ENCODE results near the gene SMTN. TPM values are rescaled to one million over a fixed set of nuclear protein-coding genes. Genes with fewer than 3 reads are reported as not detected.

The SMTN gene
- 1 to 10 TPM; 1.6 to 1.7 TPM for total RNA-seq
- polyA plus RNA-seq: under 1 TPM; 0.34 to 0.78 TPM

DNA sequence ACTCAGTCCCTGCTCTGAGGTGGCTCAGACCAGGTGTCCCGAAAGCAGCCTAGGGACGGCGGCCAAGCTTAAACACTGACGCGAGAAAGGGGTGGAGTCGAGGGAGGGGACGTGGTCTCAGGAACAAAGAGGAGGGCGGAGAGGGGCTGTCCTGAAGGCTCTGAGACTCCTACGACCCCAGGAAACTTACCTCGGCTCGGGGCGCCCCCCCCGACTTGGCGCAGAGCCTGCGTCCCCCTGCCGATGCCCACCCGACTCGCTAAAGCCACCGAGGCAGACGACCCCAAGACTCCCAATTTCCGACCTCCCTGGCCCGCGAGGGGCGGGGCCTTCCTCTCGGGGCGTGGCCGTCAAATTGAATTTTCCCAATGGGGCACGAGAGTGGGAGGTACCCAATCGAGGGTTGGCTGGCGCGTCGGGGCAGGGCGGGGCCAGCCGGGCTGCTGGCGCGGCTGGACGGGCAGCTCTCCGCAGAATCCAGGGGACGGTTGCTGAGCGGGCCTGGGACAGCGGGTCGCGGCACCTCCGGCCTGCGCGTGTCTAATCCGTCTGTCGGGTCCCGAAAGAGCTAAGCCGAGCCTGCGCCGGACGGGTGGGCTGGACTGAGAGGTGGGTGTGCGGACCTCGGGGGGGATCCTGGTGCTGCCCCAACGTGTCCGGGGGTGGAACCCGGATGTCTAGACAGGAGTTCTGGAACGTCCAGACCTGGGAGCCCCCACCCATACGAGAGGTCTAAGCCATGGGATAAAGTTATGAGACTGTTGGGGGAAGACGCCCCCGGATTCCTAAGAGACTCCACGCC, at the start of gene SMTN:
SMTN (plus strand) TSS at position 471 of the 802 bp plus-strand sequence. CDS start 1,941 bp downstream, outside the sequence.
- CTCF ChIA-PET (ENCODE audit: partially characterized antibody): interaction anchor here (4.6 kb wide), 1 partner anchor 160 kb away, joined by 42 read pairs; no protein-coding TSS in a partner anchor
- Mint-ChIP-seq H3K36me3 (no peaks in the 10 kb centered on the region), H3K4me3 (peak within 1 kb of the TSS; percentile 85 to 92 (median 90)), H3K27me3 (no peaks in the 10 kb centered on the region), H3K4me1 (peaks cover 18 to 40% (median 28%) of the 10 kb centered on the region in 4 donors), H3K9me3 (no peaks in the 10 kb centered on the region), H3K27ac (peak within 1 kb of the TSS; percentile 52 to 87 (median 73))
- peaks cover 43% of the 10 kb centered on the region for H3K4me1 ChIP-seq (ENCODE audit: insufficient read depth, low read length)
- no peaks in the 10 kb centered on the region for H3K9me3 ChIP-seq (ENCODE audit: control insufficient read depth in 1 of 2, low read length in 2 of 2)
- H3K27ac ChIP-seq (ENCODE audit: low read depth, low read length): peak within 1 kb of the TSS; percentile 25
- H3K36me3 ChIP-seq (ENCODE audit: insufficient read depth, low read length): no peaks in the 10 kb centered on the region
- POLR2A ChIA-PET (ENCODE audit: partially characterized antibody): interaction anchor here (0.9 to 2.4 kb wide), 8 partner anchors 12 to 446 kb away, joined by 3 to 12 read pairs (median 3); partner anchors contain the start of genes MORC2, SELENOM and TUG1
- peak; percentile 82 to 86 (median 84) for DNase-seq
- intact Hi-C loops (cut with micrococcal nuclease): loop anchor here (1.0 kb wide), 1 partner anchor 112 kb away; the partner anchor contains the start of gene TUG1
- no peaks in the 10 kb centered on the region for H3K27me3 ChIP-seq (ENCODE audit: insufficient read depth, low read length)
- peak within 1 kb of the TSS; percentile 0 to 71 for H3K4me3 ChIP-seq (ENCODE audit: low read length in 2 of 2)

DNA sequence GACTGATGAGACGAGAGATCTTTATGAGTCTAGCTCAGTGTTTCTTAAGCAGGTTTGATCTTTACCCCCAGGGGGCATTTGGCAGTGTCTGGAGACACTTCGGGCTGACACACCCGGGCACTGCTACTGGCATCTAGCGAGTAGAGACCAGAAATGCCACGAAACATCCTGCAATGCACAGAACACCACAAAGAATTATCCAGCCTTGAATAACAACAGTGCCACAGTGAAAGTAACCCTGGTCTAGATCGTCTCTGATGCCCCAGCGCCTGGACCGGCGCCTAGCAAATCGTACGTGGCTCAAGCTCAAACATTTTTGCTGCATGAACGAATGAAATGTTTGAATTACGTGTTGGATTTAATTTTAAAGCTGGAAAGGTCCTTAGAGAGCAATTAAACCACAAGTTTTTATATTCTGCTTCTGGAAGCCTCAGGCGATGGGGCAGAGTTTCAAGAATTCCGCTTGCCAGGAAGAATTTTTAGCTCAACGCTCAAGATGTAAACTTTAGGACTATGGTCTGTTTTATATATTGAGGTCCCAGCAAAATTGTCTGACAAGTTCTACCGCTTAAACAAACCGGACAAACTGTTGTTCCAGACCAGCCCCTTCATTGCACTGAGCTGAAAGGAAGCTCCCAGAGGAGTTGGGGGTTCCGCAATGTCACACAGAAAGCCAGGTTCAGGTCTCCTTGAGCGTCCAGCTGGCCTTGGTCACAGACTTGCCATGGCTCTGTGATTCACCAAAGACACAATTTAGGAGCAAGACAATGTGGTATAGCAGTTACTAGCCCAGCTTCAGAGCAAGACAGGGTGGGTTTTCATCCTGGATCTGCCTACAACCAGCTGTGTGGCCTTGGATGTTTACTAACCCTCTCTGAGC, 44.2 kb upstream of the SMTN start:
- Histone ChIP-seq H3K27ac (ENCODE audit: low read depth, low read length) (no peak overlapping the region), H3K4me1 (ENCODE audit: insufficient read depth, low read length) (no peaks in the 10 kb centered on the region), H3K36me3 (ENCODE audit: insufficient read depth, low read length) (no peaks in the 10 kb centered on the region), H3K4me3 (ENCODE audit: low read length in 2 of 2) (no peak overlapping the region), H3K27me3 (ENCODE audit: insufficient read depth, low read length) (no peaks in the 10 kb centered on the region), H3K9me3 (ENCODE audit: control insufficient read depth in 1 of 2, low read length in 2 of 2) (no peaks in the 10 kb centered on the region)
- Mint-ChIP-seq H3K36me3 (no peaks in the 10 kb centered on the region), H3K27ac (no peak overlapping the region), H3K9me3 (no peaks in the 10 kb centered on the region), H3K4me1 (no peaks in the 10 kb centered on the region), H3K27me3 (no peaks in the 10 kb centered on the region), H3K4me3 (no peak overlapping the region)
- ChIA-PET CTCF (ENCODE audit: partially characterized antibody) (no interaction called here), POLR2A (ENCODE audit: partially characterized antibody) (no interaction called here)
- intact Hi-C loops (cut with micrococcal nuclease): no loop called here
- no peak for DNase-seq

DNA sequence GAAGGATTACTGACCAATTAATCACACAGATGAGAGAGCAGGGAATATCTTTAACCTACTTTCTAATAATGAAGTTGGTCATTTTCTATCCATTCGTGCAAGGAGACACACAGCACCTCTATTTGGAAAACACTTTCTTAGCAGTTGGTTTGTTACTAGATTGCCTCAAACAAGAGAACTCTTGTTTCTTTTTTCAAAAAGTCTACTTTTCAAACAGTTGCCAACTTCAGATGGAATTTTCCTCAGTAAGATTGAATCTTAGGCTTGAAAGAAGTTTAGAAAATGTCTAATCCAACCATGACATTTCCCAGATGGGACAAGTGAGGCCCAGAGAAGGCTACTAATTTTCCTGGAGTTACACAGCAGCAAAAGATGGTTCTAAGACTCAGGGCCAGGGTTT, 42.4 kb upstream of the SMTN start:
- intact Hi-C loops (cut with micrococcal nuclease): no loop called here
- no peak overlapping the region for H3K4me3 Mint-ChIP-seq
- H3K36me3 ChIP-seq (ENCODE audit: insufficient read depth, low read length): no peaks in the 10 kb centered on the region
- H3K9me3 ChIP-seq (ENCODE audit: control insufficient read depth in 1 of 2, low read length in 2 of 2): no peaks in the 10 kb centered on the region
- H3K36me3 Mint-ChIP-seq: no peaks in the 10 kb centered on the region
- no peaks in the 10 kb centered on the region for H3K4me1 ChIP-seq (ENCODE audit: insufficient read depth, low read length)
- H3K27me3 ChIP-seq (ENCODE audit: insufficient read depth, low read length): no peaks in the 10 kb centered on the region
- no peak overlapping the region for H3K27ac Mint-ChIP-seq
- H3K27me3 Mint-ChIP-seq: peaks cover 1 to 3% of the 10 kb centered on the region in 2 donors
- H3K9me3 Mint-ChIP-seq: no peaks in the 10 kb centered on the region
- H3K27ac ChIP-seq (ENCODE audit: low read depth, low read length): no peak overlapping the region
- ChIA-PET POLR2A (ENCODE audit: partially characterized antibody) (no interaction called here), CTCF (ENCODE audit: partially characterized antibody) (interaction anchor here (0.6 kb wide), 1 partner anchor 119 kb away, joined by 3 read pairs; no protein-coding TSS in a partner anchor)
- no peak for DNase-seq
- no peak overlapping the region for H3K4me3 ChIP-seq (ENCODE audit: low read length in 2 of 2)
- H3K4me1 Mint-ChIP-seq: no peaks in the 10 kb centered on the region

DNA sequence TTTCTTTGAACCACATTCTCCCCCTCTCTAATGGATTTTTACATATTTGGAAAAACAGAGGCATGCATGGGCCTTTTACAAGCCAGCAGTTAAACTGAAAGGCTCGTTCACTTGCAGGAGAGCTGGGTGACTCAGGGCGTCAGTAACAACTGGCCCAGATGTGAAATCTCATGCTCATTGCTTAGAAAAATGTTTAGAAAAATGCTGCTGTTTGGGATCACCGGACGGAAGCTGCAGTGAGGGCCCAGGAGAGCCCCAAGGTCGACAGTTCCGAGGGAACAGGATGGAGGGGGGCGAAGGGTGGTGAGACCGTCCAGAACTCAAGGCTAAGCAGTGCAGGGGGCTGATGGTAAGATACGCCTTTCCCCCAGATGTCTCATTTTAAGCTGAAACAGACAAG, 41.7 kb upstream of the SMTN start:
- Histone ChIP-seq H3K9me3 (ENCODE audit: control insufficient read depth in 1 of 2, low read length in 2 of 2) (no peaks in the 10 kb centered on the region), H3K4me3 (ENCODE audit: low read length in 2 of 2) (no peak overlapping the region), H3K27me3 (ENCODE audit: insufficient read depth, low read length) (no peaks in the 10 kb centered on the region), H3K27ac (ENCODE audit: low read depth, low read length) (no peak overlapping the region), H3K36me3 (ENCODE audit: insufficient read depth, low read length) (no peaks in the 10 kb centered on the region), H3K4me1 (ENCODE audit: insufficient read depth, low read length) (no peaks in the 10 kb centered on the region)
- Mint-ChIP-seq H3K36me3 (no peaks in the 10 kb centered on the region), H3K27ac (no peak overlapping the region), H3K27me3 (peaks cover 1 to 5% of the 10 kb centered on the region in 2 donors), H3K4me1 (no peaks in the 10 kb centered on the region), H3K4me3 (no peak overlapping the region), H3K9me3 (no peaks in the 10 kb centered on the region)
- no peak for DNase-seq
- intact Hi-C loops (cut with micrococcal nuclease): no loop called here
- ChIA-PET POLR2A (ENCODE audit: partially characterized antibody) (no interaction called here), CTCF (ENCODE audit: partially characterized antibody) (no interaction called here)

DNA sequence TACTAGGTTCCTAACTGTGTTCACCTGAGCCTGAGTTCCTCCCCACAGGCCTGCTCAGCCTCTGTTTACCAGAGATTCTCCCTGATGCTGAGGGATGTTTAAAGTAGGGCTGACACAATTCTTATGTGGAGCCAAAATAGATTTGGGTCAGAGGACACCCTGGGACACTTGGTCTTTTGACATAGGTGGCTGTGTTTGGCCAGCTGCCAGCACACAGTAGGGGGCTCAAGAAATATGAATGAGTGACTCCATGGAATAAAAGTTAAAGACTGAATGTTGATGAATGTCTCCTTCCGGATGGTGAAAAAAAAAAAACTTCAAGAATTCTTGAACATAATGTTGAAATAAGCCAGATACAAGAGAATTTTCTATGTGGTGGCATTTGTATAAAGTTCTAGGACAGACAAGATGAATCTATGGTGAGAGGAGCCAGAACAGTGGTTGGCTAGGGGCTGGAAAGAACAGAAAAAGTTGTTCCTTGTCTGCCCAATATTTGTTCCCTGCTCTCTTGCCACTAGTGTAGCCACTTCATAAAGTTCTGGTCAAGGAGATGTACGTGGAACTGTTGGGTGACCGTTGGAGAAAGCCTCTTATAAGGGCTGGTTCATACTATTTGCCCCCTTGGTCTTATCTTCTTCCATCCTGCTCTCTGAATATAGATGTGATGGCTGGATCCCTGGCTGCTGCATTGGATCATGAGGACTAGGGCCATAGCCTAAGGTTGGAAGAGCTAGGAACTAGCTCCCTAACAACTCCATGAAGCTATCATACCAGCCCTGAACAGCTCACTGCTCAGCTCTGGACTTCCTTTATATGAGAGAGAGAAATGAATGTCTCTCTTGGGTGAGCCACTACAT, 40.3 kb upstream of the SMTN start:
- Mint-ChIP-seq H3K27ac (no peak overlapping the region), H3K27me3 (peaks cover 1 to 10% of the 10 kb centered on the region in 2 donors), H3K36me3 (no peaks in the 10 kb centered on the region), H3K4me1 (no peaks in the 10 kb centered on the region), H3K4me3 (no peak overlapping the region), H3K9me3 (no peaks in the 10 kb centered on the region)
- intact Hi-C loops (cut with micrococcal nuclease): no loop called here
- no peaks in the 10 kb centered on the region for H3K36me3 ChIP-seq (ENCODE audit: insufficient read depth, low read length)
- DNase-seq: no peak
- no peaks in the 10 kb centered on the region for H3K9me3 ChIP-seq (ENCODE audit: control insufficient read depth in 1 of 2, low read length in 2 of 2)
- no peak overlapping the region for H3K4me3 ChIP-seq (ENCODE audit: low read length in 2 of 2)
- H3K27me3 ChIP-seq (ENCODE audit: insufficient read depth, low read length): no peaks in the 10 kb centered on the region
- ChIA-PET POLR2A (ENCODE audit: partially characterized antibody) (no interaction called here), CTCF (ENCODE audit: partially characterized antibody) (no interaction called here)
- no peak overlapping the region for H3K27ac ChIP-seq (ENCODE audit: low read depth, low read length)
- no peaks in the 10 kb centered on the region for H3K4me1 ChIP-seq (ENCODE audit: insufficient read depth, low read length)

DNA sequence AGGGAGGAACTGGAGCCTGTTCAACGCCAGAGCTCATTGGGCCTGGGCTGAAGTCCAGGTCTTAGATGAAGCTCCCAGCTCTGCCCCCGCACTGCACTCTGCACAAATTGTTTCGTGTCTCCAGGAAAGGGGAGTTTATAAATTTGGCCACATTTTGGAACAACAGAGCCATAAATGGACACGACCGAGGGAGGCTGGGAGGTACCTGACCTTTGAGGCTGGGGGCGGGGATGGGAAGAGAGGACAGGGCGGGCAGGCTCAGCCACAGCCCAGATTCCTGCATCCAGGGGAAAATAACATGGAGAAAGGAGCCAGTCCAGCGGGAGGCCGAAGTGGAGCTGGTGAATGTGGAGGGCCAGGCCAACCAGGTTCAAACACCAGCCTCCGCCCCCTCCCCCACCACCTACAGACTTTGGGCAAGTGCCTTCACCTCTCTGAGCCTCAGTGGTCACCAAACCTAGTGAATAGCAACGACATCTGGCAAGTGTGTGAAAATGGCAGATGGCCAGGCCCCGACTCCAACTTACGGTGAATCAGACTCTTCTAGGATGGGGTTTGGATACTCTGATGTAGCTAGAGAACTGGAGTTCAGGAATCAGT, 36.8 kb upstream of the SMTN start:
- Mint-ChIP-seq H3K4me1 (no peaks in the 10 kb centered on the region), H3K4me3 (no peak overlapping the region), H3K27me3 (peaks cover 6 to 15% of the 10 kb centered on the region in 2 donors), H3K36me3 (no peaks in the 10 kb centered on the region), H3K27ac (peak overlapping the region in 1 of 7 donors; percentile 35), H3K9me3 (no peaks in the 10 kb centered on the region)
- ChIA-PET POLR2A (ENCODE audit: partially characterized antibody) (no interaction called here), CTCF (ENCODE audit: partially characterized antibody) (no interaction called here)
- no peak for DNase-seq
- H3K27ac ChIP-seq (ENCODE audit: low read depth, low read length): no peak overlapping the region
- no peaks in the 10 kb centered on the region for H3K4me1 ChIP-seq (ENCODE audit: insufficient read depth, low read length)
- intact Hi-C loops (cut with micrococcal nuclease): no loop called here
- no peak overlapping the region for H3K4me3 ChIP-seq (ENCODE audit: low read length in 2 of 2)
- H3K27me3 ChIP-seq (ENCODE audit: insufficient read depth, low read length): no peaks in the 10 kb centered on the region
- H3K9me3 ChIP-seq (ENCODE audit: control insufficient read depth in 1 of 2, low read length in 2 of 2): no peaks in the 10 kb centered on the region
- no peaks in the 10 kb centered on the region for H3K36me3 ChIP-seq (ENCODE audit: insufficient read depth, low read length)
